Dedifferentiated amniotic fluid mesenchymal stem cell (primary cell): ENCODE data around the gene FAM110A.
A peak's percentile ranks its signal among the peaks of the same experiment; 100 is the strongest.
"Not testable (repeated sequence)": the region's sequence is repeated elsewhere in the genome, so short reads cannot be mapped to it uniquely, and the experiment has no call there.

Experiments used
- DNase-seq: peaks from one replicate; pipeline ENCODE4 v3.0.0-alpha.2; 2016; ENCODE audit errors: extremely low spot score

FAM110A gene

DNA sequence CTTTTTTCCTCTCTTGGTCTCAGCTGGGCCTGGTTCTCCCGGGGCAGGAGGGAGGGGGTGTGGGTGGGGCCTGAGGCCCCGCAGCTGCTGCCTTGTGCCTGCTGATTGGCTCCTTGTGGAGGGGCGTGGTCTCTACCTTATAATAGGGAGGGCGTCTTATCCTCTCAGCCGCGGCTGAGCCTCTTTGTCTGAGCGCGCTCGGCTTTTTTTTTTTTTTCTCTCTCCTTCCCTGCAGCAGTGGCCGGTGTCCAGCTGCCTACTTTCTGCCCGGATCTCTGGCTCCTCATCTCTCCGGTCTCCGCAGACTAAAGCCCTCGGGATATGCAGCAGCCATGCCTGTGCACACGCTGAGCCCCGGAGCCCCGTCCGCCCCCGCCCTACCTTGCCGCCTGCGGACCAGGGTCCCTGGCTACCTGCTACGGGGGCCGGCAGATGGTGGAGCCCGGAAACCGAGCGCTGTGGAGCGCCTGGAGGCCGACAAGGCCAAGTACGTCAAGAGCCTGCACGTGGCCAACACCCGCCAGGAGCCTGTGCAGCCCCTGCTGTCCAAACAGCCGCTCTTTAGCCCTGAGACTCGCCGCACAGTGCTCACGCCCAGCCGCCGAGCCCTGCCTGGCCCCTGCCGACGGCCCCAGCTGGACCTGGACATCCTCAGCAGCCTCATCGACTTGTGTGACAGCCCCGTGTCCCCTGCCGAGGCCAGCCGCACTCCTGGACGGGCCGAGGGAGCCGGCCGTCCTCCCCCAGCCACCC lies 11.1 kb downstream of the FAM110A start:
- DNase-seq = peak; percentile 83

DNA sequence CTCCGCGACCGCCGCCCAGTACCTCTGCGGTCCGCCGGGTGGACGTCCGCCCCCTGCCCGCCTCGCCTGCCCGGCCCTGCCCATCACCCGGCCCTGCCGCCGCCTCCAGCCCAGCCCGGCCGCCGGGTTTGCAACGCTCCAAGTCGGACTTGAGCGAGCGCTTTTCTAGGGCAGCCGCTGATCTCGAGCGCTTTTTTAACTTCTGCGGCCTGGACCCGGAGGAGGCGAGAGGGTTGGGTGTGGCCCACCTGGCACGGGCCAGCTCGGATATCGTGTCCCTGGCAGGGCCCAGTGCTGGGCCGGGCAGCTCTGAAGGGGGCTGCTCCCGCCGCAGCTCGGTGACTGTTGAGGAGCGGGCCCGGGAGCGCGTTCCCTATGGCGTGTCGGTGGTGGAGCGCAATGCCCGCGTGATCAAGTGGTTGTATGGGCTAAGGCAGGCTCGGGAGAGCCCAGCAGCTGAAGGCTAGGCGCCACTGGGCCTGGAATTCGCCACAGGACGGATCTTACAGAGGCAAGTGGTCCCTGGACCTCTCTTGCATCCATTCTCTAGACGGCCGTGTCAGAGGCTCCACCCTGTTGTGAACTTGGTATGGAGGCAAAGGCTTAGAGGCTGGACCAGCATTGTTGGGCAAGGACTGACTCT lies 11.8 kb downstream of the FAM110A start:
- no peak for DNase-seq

DNA sequence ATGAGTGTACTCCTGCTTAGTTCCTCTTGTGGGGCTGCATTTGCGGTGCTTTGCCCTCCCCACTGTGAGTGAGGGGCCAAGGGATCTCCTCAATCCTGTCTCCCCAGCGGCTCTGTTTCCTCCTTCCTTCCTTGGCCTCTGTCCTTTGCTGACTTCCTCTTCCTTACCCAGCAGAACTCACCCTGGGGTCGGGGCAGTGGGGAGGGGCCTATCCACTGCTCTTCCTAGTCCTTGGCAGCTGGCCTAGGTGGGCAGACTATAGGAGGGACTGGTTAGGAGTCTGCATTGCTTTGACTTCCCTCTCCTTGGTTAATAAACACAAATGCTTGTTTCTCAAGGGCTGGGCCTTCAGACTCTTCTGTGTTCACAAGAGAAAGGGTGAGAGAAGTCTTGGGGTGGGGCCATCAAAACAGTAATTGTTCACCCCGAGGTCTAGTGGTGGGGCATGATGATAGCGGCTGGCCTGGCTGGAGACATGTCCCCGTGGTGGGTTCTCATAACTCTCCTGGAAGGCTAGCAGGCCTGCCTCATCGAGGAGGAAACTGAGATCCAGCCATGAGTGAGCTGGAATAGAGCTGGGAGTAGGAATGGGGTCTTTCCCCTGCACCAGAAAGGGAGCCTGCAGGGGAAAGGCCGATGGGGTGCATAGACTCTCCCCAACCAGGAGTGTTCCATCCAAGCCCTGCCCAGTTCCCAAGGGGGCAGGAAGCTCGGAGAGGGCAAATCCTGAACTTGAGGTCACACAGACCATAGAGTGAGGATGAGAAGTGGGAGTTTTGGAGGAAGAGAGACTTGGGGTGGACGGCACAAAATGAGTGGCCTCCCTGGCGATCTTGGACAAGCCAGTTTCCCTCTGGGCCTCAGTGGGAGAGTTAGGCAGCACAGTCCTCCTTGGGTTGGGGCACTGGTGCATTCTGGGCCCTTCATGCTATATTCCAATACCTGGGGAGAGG lies 12.7 kb downstream of the FAM110A start:
- DNase-seq = no peak

DNA sequence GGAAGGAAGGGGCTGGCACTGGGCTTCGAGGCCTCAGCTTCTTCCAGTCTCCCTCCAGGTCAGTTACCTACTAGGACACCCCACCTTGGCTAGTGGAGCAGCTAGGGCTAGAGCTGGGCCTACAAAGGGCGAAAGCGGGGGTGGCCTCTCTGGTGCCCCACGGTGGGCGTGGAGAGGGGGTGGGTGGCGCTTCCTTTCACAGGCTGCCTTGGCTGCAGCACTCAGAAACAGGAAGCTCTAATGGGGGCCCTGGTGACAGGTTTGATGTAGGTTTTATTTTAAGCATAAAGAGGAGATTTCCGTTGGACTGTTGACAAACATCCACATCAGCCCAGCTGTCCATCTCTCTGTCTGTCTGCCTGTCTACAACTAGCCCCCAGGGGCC lies 13.4 kb downstream of the FAM110A start:
- no peak for DNase-seq

DNA sequence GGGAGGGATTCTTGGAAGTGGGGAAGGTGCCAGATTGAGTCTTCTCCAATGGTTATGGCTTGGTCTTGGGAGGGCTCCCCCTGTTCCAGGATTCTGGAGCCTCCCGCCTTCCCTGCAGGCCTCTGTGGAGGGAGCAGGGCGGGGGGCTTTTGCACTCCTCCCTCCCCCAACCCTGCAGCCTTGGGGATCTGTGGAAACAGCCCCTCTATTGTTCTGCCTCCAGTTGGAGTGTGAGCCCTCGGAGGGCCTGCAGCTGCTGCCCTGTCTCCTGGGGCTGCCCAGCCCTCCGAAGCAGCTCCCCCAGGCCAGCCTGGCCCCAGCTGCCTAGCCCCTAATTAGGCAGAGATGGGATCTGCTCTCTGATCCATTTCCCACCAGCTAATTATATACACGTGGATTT lies 14.7 kb downstream of the FAM110A start:
- DNase-seq = no peak

DNA sequence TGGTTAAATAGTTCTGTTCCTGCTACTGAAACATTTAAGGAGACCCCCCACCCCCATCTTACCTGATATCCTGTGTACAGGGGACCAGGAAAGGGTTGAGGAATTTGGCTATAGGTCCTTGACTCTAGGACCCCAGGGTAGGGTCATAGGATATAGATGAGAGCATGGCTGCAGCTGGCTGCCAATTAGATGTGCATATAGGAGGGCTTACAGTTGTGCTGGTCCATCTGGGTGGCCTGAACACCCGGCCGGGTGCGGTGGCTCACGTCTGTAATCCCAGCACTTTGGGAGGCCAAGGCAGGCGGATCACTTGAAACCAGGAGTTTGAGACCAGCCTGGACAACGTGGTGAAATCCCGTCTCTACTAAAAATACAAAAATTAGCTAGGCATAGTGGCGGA lies 15.2 kb downstream of the FAM110A start:
- DNase-seq = not testable (repeated sequence)

DNA sequence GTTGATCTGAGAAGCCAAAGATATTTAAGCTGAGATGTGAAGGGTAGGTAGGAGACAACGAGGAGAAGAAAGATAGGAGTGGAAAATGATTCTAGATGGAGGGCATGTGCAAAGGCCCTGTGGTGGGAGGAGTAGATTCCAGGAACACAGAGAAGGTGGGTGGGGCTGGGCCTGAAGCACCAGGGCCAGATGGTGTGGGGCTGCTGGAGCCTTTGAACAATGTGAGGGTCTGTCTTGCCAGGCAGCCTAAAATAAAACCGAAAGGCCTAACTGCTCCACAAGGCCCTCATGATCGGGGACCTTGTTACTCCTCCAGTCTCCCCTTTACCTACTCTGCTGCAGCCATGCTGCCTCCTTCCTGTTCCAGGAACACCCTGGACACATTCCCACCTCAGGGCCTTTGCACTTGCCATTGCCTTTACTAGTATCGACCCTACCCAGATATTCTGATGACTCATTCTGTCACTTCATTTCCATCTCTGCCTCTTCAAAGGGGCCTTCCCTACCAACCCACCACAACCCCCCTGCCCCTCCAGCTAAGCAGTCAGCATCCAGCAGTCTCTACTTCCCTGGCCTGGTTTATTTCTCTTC lies 20.0 kb downstream of the FAM110A start:
- no peak for DNase-seq

DNA sequence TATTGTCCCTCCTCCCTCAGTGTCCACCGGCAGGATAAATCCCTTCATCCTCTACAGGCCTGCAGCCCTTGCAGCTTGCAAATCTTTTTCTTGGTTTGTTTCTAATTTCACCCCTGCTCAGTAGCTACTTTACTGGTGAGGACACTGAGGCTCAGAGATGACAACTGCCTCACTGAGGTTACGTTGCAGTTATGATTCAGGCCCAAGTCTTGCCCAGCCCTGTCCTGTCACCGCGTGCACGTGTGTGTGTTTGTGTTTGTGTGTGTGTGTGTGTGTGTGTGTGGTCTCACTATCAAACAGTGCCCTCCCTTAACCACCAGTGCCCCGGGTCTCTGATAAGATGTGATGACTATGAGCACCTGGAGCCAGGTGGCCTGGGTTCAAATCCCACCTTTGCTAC lies 21.1 kb downstream of the FAM110A start:
- DNase-seq = no peak

DNA sequence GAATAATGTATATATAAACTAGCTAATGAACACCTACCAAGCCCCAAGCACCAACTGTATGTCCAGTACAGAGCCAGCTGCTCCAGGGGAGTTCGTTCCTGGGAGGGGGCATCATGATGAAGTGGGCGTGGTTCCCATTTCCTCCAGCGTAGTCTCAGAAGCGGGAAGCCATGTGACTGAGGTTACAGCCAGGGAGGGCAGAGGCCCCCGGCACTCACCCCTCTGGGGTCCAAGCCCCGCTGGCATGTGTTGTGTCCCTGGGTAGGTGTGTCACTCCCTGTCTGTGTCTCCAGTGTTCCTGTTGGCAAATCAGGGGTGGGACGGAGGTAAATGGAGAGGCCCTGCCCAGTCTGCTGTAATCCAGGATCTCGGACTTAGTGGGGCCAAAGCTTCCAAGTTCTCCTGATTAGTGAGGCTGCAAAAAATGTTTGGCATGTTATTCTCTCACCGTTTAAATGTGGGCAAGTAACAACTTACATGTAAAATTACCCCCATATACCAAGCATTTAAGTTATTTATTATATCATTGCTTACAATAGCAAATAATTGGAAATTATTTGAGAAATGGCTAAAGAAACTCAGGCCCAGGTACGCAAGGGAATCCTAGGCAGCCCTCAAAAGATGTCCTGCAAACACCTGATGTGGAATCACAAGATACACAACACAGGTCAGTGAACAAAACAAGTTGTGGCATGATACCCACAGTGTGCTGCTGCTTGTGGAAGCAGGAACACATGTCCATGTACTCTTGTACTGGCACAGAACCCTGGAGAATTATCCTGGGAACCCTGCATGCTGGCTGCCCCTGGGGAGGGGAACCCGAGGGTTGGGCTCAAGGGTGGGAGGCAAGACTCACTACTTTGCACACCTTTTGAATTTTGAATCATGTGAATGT lies 22.2 kb downstream of the FAM110A start:
- no peak for DNase-seq

DNA sequence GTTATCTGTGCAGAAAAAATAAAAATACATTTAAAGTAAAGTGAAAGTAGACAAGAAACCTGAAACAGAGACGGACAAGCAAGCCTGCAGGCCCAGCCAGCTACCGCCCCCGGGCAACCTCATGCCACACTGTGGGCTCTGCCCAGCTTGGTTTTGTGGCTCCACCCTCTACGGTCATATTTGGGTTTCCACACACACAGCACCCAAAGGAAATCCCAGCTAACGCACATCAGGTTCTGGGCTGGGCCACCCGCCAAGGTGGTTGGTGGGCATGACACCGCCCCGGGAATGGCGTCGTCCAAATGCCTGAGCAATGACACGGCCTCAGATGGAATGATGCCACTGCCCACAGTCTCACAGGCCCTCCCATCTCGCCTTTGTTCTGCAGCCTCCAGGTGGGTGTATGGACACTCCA lies 22.9 kb downstream of the FAM110A start:
- DNase-seq = peak; percentile 62

DNA sequence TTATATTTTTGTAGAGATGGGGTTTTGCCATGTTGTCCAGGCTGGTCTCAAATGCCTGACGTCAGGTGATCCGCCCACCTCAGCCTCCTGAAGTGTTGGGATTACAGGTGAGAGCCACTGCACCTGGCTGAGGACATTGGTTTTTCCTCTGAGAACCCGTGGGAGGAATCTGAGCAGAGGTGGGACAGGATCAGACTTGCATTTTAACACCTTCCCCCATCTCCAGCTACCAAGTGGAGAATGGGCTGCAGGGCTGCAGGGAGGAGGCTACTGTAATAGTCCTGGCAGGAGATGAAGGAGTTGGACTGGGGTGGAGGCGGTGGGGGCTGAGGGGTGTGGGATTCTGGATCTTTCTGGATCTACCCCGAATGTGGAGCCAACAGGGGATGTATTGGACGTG lies 24.5 kb downstream of the FAM110A start:
- DNase-seq = no peak

DNA sequence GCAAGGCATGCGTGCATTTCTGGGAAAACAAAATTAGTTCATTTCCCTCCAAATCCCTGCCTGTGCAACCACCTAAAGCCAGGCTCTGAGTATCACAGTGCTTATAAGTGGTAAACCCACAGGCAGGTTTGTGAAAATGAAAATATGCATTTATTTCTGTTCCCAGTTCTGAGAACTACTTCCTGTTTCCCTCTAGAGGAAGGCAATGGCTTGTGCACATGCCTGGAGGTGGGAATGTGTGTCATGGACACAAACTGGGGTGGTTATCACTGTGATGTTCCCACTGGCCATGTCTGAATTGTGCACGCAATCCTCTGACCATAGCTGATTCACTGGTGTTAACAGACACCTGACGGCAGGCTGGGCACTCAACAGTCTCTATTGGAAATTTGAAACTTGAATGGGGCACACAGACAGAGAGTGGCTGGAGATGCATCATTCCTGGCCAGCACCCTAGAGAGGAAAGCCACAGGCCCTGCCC lies 26.3 kb downstream of the FAM110A start:
- DNase-seq = no peak

DNA sequence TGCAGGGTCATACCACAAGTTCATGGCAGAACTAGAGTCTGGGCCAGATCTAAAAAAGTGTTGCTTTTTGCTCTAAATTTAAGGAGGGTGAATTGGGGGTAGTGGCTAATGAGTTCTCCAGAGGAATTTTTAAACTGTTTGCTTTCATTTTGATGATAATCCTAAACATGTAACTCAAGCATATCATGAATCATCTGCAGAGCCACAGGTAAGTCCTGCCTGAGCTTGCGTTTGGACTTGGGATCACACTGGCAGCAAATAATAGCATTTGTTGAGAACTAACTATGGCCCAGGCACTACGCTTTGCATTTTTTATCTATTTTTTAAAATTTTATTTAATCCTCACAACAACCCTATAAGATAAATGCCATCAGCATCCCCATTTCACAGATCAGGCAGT lies 27.4 kb downstream of the FAM110A start:
- DNase-seq = no peak

DNA sequence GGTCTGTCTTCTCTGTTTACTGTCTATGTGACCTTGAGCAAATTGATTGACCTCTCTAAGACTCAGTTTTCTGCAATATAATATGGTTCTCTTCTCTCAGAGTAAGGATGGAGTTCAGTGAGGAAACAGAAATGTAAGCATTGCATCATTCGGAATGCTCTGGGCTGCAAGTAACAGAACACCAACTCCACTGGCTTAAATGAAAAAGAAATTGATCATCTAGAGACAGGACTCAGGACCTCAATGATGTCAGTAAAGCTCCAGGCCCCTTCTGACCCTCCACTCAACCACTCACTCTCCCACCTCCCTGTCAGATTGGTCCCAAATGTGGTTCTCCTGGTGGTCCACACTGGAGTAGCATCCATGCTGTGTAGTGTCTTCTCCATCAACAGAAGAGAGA lies 31.9 kb downstream of the FAM110A start:
- DNase-seq = no peak

DNA sequence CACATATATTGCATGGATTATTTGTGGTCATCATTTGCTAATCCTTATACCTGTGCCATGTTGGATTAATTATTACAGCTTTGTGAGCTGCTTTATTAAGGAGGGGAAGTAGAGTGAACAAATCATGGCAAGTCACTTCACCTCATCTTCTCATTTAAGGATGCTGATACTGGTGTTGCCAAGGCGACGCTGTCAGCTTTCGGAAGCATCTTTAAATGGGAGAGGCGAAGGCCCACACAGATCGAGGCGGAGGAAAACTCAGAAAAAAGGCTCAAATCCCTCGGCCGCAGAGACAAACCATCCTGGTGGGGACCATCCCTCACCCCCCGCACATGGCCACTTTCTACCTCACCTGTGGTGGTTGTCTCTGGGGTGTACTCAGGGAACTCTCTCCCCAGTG lies 34.8 kb downstream of the FAM110A start:
- DNase-seq = no peak

DNA sequence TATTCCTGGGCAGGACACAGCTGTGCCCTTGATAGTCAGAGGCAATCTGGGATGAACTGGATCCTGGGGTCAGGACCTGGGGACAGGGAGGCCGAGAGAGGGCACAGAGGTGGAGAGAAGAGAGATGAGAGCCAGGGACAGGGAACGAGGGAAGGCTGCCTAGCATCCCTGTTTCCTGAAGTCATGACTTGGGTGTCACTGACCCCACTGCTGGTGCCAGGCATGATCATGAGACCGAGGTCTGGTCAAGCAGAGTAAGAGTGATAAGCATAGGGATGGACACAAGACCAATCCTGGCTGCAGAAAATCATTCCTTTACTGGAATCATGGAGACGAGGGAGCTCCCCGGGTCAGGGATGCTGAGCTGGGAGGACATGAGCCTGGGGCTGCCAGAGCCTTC lies 36.1 kb downstream of the FAM110A start:
- DNase-seq = no peak

DNA sequence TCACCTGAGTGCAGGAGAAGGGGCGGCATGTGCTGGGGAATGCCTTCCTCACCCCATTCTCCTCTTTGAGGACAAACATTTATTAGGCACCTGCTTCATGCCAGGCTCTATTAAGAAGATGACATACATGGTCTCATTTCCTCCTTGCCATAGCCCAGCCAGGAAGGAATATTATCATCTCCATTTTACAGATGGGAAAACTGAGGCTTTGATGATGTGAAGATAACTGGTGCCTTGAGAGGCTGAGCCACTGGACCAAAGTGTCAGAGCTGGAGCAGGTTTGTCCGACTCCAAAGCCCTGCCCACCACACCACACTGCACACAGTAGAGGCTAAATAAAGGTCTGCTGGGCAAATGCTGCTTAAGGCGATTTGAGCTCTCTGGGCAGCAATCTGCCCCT lies 37.2 kb downstream of the FAM110A start:
- no peak for DNase-seq

DNA sequence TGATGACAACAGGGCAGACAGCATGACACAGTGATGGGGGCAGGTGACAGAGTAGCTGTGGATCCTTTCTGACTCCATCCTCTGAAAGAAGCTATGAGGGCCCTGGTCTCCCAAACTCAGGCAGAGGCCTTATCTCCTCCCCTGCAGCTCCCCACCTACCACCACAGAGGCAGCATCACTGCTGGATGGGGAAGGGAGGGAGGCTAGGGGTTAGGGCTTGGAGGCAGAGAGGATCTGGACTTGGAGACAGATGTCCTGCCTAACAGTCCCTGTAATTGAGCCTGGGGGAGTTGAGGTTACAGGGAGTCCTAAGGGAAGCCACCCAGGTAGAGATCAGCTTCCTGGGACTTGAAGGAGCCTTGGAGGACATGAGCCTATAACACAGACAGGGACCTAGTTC lies 37.9 kb downstream of the FAM110A start:
- no peak for DNase-seq

DNA sequence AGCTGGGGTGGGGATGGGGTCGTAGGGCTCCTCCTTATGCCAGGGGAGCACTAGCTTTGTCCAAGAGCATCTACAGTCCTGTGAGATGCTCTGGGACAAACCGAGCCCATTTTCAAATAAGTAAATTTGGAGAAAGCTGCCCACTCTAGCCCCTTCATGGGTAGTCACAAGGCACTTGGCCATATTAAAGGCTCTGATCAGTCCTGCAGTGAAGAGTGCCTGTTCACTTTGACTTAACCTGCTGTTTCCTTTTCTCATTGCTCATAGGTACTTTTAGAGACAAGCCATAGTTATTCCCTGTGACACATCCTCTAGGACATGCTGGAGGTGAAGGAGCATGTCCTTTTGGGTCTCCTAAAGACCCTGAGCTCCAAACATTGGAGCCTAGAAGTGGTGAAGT lies 38.4 kb downstream of the FAM110A start:
- DNase-seq = no peak

DNA sequence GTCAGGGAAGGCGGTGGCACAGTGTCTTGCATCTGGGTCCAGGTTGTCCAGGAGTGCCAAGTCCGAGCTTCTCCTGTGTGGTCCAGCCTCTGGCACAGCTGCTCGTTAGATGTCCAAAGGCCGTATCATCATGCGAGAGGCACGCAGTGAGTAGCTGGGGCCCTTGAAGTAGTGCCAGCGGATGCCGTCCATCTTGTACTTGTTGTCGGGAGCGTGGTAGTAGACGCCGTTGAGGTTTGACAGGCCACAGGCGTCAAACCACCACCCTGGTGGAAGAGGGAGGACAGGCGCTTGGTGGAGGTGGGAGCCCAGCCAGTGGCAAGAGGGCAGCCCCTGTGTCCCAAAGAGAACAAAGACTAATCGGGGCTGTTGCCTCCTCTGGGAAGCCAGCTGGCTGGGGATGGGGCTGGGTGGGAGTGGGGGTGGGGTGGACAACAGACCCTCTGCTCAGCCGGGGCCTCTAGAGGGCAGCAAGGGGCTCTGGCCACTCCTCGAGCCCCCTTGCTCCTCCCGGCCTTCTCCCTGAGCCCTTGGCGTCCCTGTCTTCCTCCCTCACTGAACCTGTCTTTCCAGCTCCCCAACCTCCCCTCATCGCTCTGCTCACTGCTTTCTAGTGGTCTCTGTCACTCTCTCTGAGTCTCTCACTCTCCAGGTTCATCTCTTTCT lies 39.5 kb downstream of the FAM110A start:
- DNase-seq = no peak
